ENCODE measurements around the gene NUDT4B.
"Not testable (repeated sequence)": the region's sequence is repeated elsewhere in the genome, so short reads cannot be mapped to it uniquely, and the experiment has no call there.

NUDT4B gene

DNA sequence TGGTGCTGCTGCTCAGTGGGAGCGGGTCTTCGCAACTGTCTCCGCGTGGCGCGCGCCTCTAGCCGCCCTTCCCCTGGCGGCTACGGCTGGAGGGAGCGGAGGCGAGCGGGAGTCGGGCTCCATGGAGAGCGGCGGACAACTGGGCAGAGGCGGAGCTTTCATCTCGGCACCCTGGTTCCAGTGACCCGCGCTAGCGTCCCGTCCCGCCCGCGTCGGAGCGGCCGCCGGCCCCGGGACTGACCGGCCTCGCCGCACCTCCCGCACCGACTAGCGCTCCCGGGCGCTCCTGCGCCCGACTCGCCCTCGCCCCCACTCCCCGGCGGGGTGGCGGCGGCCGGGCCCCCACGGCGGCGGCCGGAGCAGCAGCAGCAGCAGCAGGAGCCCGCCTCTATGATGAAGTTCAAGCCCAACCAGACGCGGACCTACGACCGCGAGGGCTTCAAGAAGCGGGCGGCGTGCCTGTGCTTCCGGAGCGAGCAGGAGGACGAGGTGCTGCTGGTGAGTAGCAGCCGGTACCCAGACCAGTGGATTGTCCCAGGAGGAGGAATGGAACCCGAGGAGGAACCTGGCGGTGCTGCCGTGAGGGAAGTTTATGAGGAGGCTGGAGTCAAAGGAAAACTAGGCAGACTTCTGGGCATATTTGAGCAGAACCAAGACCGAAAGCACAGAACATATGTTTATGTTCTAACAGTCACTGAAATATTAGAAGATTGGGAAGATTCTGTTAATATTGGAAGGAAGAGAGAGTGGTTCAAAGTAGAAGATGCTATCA, at the start of gene NUDT4B:
Gene NUDT4B, plus strand, starts transcription at position 212 of the 772 bp plus-strand sequence. Its CDS starts 179 bp downstream, at position 391.
- DNase-seq, result not testable (repeated sequence)

DNA sequence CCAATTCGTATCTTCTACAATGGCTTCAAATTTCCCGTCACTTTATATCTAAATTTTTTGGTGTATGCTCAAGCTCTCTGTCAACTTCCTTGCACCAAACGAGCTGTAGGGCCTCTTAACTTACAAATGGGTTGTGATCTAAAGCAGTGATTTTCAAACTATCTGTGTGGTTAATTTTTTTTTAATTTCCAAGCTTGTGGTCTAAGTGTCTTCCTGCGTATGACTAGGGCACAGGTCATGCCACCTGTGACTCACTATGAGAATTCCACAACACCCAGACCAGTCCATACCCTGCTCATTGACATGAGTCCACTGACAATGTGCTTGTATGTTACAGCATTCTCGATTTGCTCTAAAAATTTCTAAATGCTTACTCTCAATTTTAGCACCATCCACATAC, 49.2 kb upstream of the NUDT4B start:
- DNase-seq, result not testable (repeated sequence)

DNA sequence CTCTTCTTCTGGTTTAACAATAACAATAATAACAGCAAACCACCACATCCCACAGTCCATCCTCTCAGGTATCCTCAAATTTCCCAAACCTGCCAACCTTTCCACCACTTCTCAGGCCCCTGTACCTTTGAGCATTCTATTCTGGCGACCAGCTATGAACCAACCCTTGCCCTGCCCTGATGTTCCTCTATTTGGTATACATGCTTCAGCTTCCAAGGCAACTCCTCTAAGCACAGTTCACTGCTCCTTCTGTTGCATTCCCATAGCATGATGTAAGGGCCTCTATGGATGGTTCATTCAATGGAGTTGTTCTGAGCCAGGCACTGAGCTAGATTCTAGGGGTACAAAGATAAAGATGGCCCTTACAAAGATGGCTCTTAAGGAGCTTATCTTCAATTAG, 46.3 kb upstream of the NUDT4B start:
- DNase-seq, result not testable (repeated sequence)

DNA sequence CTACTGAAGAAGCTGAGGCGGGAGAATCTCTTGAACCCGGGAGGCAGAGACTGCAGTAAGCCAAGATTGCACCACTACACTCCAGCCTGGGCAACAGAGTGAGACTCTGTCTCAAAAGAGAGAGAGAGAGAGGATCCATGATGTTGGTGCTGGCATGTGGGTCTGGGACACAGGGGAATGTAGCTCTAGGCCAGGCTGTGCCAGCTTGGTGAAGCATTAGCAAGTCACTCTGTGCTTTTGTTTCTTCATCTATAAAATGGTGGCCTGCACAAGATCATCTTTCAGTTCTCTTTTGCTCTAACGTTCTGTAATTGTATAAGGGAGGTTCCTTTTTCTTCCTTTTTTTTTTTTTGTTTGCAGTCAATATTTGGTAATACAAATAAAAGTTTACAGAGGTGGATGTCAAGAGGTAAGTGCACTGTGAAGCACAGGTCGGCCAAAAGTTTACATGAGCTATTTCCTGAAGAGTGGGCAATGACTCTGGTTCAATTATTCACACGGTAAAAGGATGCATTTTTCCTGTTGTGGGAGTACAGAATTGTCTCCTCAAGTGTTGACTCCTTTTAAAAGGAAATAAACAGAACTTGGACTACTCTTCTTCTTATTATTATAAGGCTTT, 44.5 kb upstream of the NUDT4B start:
- not testable (repeated sequence) for DNase-seq

DNA sequence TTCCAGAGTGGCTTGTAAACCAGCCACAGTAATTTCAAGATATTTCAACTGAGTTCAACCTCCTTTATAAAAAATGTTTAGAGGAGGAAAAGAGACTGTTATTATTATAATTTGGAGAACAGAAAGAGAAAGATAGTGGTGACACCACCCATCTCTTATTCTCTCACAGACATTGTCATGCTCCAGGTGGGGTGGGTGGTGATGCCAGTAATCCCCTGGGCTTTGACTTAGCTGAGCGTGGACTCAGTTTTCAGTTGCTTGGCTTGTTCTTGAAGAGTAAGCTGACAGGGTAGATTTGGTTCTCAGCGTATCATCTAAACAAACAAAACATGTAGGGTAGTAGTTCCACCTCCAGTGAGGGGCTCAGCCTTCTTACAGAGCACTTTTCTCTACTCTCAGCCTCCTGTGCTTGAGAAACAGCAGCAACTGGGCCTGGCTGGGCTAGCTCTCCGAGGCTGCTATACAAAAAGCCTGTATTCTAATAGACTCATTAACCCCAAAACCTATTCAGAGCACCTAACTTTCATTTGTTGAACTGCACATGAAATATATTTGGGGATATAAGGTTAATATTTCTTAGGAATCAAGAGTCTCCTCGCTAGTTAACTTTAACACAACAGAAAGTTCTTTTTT, 43.1 kb upstream of the NUDT4B start:
- not testable (repeated sequence) for DNase-seq

DNA sequence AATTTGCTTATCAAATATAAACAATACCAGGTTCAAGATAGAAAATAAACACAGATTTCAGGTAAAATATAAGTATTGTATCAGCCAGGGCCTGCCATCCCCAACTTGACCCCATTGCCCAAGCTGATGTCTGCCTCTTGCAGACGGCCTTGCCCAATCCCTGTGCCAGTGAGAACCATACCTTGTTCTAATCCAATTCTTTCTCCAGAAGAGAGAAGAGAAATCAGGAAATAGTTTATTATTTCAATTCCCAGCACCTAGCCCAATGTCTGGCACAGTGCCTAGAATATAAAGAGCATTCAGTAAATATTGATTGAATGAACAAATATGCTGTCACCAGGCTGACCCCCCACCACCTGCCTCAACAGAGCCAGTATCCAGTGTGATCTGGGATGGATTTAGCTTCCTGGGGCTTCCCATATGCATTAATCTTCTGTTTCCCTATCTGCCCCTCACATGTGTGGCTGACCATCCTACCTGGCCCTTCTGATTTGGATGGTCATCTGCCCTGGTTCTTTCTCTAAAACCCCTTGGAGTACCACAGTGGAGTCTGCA, 39.7 kb upstream of the NUDT4B start:
- not testable (repeated sequence) for DNase-seq

DNA sequence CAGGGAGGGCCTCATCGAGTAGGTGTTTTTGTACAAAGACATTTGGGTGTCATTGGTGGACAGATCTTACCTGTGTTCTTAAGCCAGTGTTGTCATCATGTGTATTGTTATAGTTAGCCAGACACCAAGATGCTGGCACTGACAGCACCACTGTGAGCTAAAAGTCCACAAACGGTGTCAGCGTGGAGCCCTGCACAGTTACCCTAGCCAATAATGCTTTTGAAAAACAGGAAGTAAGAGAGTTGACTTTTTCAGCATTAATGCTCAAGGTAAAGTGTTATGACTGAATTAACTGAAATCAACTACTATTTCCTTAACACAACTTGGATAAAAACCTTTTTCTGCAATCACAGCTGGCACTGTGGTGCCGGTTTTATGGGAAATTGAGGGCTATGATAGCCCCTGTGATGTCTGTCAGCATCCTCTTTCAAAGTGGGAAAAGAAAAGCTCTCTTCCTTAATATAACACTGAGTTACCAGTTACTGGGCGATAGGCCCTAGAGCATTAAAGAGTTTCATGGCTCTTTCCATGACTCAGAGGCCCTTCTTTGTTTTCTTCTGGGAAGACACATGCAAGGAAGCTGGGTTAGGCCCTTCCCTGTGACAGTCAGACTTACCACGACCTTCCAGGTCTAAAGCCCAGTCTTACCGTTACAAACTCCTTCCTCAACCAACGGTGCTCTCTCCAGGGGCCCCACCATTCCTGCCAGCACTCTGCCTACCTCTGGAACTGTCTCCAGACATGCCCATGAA, 37.6 kb upstream of the NUDT4B start:
- not testable (repeated sequence) for DNase-seq

DNA sequence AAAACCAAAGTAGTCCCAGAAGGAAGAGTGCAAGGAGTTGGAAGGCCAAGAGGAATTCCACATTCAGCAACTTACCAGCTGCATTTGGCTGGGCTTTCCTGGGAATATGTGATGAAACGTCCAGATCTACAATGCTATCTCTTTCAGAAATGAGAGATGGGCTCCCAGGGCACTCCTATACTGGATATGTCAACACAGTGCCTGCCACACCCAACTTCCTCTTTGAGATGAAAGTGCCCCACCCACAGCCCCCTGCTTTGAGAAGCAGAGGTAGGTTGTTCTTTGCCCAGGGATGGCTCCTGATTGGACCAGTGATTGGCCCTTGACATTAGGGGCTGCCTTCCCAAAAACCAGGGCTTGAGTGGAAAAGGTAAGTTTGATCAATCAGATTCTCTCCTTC, 36.2 kb upstream of the NUDT4B start:
- not testable (repeated sequence) for DNase-seq

DNA sequence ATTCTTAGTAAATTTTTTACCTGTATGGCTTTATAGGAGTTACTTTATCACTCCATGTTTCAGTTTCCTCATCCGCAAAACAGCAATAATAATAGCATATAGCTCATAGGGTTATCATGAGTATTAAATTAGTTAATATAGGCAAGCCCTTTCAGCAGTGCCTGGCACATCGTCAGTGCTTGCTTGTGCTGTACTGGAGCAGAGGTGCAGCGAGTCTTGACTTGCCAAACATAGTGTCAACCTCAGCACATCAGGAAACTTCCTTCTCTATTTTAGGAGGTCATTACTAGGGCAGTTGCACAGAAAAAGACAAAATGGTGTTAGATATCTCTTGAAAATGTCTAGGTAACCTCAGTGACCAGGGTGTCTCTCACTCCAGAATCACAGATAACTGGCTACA, 33.1 kb upstream of the NUDT4B start:
- not testable (repeated sequence) for DNase-seq

DNA sequence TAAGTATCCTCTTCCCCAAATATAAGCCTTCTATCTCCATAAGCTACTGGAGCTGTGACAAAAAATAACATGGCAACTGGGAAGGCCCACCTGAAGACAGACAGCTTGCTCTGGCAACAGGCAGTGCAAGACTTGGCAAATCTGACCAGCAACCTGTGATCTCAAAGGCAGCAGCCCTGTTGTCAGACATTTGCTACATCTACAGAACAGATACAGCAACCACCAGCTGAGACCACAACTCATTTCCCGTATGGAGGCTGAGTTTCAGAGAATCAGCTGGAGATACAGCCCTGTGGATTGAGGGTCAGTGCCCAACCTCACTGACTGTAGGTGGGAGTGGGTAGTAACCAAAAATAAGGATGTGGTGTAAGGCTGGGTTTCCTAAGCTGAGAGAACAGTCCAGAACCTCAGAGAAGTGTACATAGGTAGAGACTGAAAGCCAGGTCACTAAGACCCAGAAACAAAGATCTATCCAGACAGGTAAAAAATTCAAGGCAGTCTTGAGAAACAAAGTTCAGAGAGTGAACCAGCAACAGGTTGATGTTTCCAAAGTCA, 31.5 kb upstream of the NUDT4B start:
- not testable (repeated sequence) for DNase-seq

DNA sequence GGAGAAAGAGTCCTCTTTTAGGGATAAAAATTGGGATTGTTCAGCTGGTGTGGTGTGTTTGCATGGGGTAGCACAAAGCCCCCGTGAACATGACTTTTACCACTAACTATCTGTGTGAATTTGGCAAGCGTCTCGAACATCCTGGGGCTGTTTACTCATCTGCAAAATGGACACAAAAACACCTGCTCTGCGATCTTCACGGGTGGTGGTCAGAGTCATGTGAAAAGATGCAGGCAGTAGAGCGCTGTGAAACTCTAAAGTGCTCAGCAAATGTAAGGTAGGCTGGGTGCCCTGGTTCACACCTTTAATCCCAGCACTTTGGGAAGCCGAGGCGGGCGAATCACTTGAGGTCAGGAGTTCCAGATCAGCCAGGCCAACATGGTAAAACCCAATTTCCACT, 27.7 kb upstream of the NUDT4B start:
- DNase-seq, result not testable (repeated sequence)

DNA sequence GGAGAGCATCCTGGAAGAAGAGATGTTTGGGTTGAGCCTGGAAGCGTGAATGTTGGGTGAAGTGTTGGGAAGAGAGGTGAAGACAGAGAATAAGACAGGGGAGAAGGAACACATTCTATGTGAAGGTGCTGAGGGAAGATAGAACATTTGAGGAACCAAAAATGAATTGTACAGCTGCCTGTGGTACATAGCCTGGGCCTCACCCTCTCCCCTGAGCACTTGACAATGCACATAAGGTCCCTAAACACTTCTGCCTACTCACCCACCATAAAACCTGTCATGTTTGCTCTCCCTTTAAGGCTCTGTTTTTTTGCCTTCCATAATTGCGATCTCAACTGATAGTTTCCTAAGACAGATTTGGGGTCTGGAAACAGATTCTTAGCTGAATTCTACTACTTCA, 25.8 kb upstream of the NUDT4B start:
- not testable (repeated sequence) for DNase-seq

DNA sequence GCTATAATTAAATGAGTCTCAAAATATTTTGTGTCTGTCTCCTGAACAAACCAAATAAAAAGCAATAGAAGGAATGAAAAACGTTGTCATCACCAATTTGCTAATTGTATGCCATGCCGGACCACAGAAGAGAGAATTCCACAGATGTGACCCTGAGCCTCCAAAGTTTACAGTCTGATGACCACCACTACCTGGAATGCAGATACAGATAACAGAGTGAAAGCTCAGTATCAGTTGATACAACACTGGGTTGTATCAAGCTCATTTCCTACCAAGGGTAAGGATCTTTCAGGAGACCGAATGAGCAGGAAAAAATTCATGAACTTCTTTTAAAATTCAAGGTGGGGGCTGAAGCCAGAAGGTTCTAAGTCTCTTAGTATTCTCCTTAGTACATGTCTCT, 25.1 kb upstream of the NUDT4B start:
- DNase-seq, result not testable (repeated sequence)

DNA sequence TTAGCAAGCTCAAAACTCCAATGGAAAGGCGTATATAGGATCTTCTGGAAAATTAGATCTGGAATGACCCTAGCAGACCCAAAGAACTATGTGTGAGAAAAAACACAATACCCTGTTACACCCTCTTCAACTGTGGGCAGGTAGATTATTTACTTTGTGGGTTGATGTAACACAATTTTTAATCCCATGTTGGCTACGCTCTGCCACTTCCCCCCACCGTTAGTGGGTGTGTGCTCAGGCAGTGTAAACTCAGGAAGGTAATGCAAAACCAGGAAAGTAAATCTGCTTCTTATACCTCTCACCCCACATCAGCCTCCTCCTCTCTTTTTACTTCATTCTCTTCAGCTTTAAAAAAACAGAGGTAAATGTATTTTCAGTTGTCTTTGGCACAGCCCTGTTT, 23.7 kb upstream of the NUDT4B start:
- DNase-seq, result not testable (repeated sequence)

DNA sequence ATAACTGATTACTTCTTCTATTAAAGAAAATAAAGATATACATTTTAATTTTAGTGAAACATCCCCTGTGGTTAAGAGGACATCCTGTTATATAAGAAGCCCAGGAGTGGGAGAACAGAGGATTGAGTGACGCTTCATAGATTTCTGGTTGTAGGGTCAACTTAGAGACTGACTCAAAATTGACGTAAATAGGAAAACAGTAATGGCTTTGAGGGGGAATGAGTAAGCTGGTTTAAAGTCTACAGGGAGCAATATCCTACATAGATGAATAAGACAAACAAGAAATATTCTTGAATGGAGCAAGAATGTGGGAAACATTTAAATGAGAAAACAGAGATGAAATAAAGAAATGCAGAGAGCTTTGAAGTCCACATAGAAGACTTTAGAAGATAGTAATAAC, 20.7 kb upstream of the NUDT4B start:
- DNase-seq, result not testable (repeated sequence)

DNA sequence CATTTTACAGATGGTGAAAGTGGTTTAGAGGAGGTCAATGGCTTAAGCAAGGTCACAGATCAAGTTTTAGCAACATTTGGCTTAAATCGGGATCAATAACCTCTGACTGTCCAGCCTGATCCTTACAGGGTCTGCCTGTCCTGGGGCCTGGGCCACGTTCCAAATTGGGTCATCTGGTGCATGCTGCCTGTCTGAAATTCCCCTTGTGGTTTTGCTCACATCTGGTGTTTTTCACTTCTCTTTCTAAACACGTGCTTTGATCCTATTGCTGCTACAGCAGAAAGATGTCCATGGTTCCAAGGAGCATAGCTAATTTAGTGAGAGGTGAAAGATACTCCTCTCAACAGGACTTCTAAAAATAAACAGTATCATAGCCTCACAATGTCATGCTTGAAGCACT, 19.4 kb upstream of the NUDT4B start:
- DNase-seq, result not testable (repeated sequence)

DNA sequence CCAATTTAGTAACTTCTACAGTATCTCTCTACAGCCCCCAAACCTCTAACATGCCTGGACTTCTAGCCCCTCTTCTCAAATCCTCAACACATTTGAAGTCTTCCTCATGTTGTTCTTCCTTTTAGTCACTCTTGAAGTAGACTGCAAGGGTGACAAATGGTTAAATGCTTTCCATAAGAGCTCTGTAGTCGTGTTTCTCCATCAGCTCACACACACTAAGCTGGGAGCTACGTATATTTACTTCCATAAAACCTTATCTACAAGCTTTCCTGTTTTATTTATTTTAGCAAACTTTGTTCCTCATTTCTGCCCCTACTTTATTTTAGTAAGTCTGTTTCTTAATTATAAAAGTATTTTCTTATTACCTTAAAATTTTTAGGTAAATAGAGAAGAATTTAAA, 19.0 kb upstream of the NUDT4B start:
- DNase-seq, result not testable (repeated sequence)

DNA sequence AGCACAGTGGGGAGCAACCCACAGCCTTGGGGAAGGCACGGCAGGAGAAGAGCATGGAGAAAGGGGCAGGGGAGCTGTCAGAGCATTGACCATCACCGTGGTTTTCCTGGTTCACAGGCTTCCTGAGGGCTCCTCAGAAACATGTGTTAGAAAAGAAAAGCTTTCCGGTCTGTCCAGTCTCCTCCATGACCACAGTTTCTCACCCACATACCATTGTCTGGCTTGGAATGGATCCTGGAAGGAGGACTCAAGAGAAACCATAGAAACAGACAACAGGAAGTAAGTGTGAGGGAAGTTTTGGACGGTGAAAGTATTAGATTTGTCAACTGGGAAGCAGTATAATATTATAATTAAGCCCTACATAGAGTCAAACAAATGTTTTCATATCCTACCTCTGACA, 16.3 kb upstream of the NUDT4B start:
- DNase-seq, result not testable (repeated sequence)

DNA sequence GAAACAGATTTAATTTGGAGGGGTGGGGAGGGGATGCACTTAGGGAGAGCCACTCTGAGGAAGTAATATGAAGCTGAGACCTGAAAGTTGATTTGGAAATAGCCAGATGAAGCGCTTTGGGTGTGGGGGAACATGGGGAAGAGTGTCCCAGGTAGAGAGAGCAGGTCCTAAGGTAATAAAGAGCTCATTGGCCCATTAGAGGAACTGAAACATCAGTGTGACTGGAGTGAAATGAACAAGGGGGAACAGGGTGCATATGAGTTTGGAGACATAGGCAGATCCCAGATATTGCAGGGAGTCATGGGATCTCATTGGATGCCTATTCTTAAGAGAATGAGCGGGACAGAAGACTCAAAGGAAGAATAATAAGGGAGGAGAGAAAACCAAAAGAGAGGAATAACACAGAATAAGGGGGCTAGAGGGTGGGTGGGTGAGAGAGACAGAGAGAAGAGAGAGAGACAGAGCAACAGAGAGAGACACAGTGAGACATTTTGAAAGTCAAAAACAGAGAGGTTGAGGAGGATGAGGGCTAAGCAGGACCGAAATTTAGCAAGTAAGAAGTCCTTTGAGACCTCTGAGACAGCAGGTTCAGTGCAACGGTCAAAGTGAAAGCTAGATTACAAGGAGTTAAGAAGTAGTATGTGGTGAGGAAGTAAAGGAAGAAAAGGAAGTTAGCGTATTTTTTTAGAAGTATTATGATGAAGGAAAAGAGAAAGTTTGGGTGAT, 14.8 kb upstream of the NUDT4B start:
- not testable (repeated sequence) for DNase-seq

DNA sequence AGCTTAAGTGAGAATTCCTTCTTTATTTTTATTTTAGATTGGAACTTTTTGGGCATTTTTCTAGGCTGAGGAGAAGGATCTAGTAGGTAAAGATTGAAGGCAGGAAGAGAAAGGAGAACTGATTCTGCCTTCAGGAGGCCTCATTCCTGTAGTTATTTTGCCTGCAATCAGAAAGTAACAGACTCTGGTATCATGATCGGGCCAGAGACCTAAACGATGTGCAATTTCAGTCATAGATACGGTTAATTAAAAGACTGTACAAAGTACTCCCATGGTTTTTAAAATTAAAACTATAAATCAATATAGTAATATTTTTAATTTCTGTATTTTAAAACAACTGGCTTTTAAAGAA, 14.3 kb upstream of the NUDT4B start:
- not testable (repeated sequence) for DNase-seq

DNA sequence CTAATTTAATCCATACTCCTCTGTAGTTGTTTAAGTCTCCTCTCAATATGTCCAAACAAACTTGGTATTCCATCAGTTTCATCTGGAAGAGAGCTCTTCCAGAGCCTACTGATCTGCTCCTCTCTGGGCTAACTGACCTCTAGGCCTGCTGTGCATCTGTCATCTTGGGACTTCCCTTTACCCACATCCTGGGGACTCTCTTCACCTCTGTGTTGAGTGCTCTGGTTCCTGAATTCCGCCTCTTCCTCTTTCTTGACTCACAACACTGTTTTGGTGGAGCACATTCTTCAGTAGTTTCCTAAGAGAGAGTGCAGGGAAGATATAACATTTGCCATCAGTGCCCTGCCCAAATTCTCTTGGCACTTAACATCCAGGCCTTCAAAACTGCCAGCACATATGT, 13.0 kb upstream of the NUDT4B start:
- DNase-seq, result not testable (repeated sequence)

DNA sequence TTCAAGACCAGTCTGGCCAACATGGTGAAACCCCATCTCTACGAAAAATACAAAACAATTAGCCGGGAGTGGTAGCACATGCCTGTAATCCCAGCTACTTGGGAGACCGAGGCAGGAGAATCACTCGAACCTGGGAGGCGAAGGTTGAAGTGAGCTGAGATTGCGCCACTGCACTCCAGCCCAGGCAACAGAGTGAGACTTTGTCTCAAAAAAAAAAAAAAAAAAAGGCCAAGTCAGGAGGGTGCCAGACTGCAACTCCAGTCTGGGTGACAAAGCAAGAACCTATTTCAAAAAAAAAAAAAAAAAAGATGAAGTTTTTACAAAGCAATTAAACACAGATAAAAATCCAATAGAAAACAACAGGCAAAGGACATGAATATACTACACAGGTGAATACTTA, 9.9 kb upstream of the NUDT4B start:
- DNase-seq, result not testable (repeated sequence)

All from CD4-positive, alpha-beta T cell treated with Interleukin-12 subunit alpha and Interleukin-12 subunit beta, for 1 hour (primary cell).